Liver (tissue), 9 donors: ENCODE results near the gene MRGPRF. TPM values are rescaled to one million over a fixed set of nuclear protein-coding genes. Genes with fewer than 3 reads are reported as not detected.

Experiments used
- DNase-seq: peaks from one replicate; pipeline ENCODE4 v3.0.0-alpha.2; 2017; ENCODE audit warnings: low spot score
- H3K27ac ChIP-seq, 2 donors: one replicate each; pipeline ENCODE4 v1.7.0; 2013; ENCODE audit warnings: inconsistent platforms in 2 of 2, low read length in 2 of 2, control low read depth in 1 of 2, low read depth in 1 of 2, mild to moderate bottlenecking in 1 of 2
- H3K27me3 ChIP-seq, 4 donors: one replicate each; pipeline versions ENCODE4 v1.6.1 to v1.7.0; 2013; ENCODE audit warnings: low read length in 3 of 4, inconsistent platforms in 1 of 4, mild to moderate bottlenecking in 1 of 4, moderate library complexity in 1 of 4; ENCODE audit not compliant: control insufficient read depth in 4 of 4, insufficient read depth in 4 of 4
- H3K36me3 ChIP-seq, 4 donors: one replicate each; pipeline versions ENCODE4 v1.6.1 to v1.7.0; 2013; ENCODE audit warnings: low read length in 3 of 4, mild to moderate bottlenecking in 3 of 4, low read depth in 1 of 4, moderate library complexity in 1 of 4; ENCODE audit not compliant: control insufficient read depth in 4 of 4, insufficient read depth in 3 of 4
- H3K4me1 ChIP-seq, 4 donors: one replicate each; pipeline versions ENCODE4 v1.6.1 to v1.7.0; 2013; ENCODE audit warnings: low read length in 3 of 4, mild to moderate bottlenecking in 3 of 4, moderate library complexity in 1 of 4; ENCODE audit not compliant: control insufficient read depth in 4 of 4, insufficient read depth in 4 of 4
- H3K4me3 ChIP-seq, 3 donors: one replicate each; pipeline versions ENCODE4 v1.6.1 to v1.7.0; 2013; ENCODE audit warnings: low read length in 3 of 3, control low read depth in 1 of 3, low read depth in 1 of 3, mild to moderate bottlenecking in 1 of 3
- H3K9ac ChIP-seq, 2 donors: one replicate each; pipeline ENCODE4 v1.7.0; 2013; ENCODE audit warnings: low read length in 2 of 2, mild to moderate bottlenecking in 2 of 2, moderate library complexity in 2 of 2, control low read depth in 1 of 2, low read depth in 1 of 2
- H3K9me3 ChIP-seq, 4 donors: one replicate each; pipeline versions ENCODE4 v1.6.1 to v1.7.0; 2013; ENCODE audit warnings: low read length in 3 of 4; ENCODE audit not compliant: control insufficient read depth in 4 of 4
- ATF3 ChIP-seq: IDR thresholded peaks from 2 replicates; pipeline ENCODE4 v1.6.1; 2016; ENCODE audit warnings: antibody characterized with exemption
- CTCF ChIP-seq: fragments of 150-350 bp; IDR thresholded peaks from 2 replicates; pipeline ENCODE4 v1.5.1; 2017; ENCODE audit warnings: improper control_type of control experiment, low read depth, low read length; ENCODE audit not compliant: missing input control
- EGR1 ChIP-seq, 2 donors: IDR thresholded peaks; 2 replicates each; pipeline ENCODE4 v1.6.1; 2016 to 2018; ENCODE audit warnings: antibody characterized with exemption in 2 of 2, low read depth in 2 of 2
- FOXA1 ChIP-seq: IDR thresholded peaks from 2 replicates; pipeline ENCODE4 v1.6.1; 2016; ENCODE audit warnings: antibody characterized with exemption
- GABPA ChIP-seq, 2 donors: IDR thresholded peaks in 1 of 2; conservative IDR thresholded peaks in 1 of 2; 2 replicates each; pipeline ENCODE4 v1.6.1; 2016; ENCODE audit warnings: antibody characterized with exemption in 2 of 2, mild to moderate bottlenecking in 1 of 2, moderate library complexity in 1 of 2
- HNF4A ChIP-seq, 2 donors: conservative IDR thresholded peaks; 2 replicates each; pipeline ENCODE4 v1.6.1; 2016; ENCODE audit warnings: antibody characterized with exemption in 2 of 2, mild to moderate bottlenecking in 2 of 2
- HNF4G ChIP-seq: IDR thresholded peaks from 2 replicates; pipeline ENCODE4 v1.6.1; 2016; ENCODE audit warnings: antibody characterized with exemption
- JUND ChIP-seq, 2 donors: IDR thresholded peaks; 2 replicates each; pipeline ENCODE4 v1.6.1; 2016; ENCODE audit warnings: antibody characterized with exemption in 2 of 2
- MAX ChIP-seq: IDR thresholded peaks from 2 replicates; pipeline ENCODE4 v1.6.1; 2016; ENCODE audit warnings: antibody characterized with exemption
- RAD21 ChIP-seq, 2 donors: IDR thresholded peaks; 2 replicates each; pipeline ENCODE4 v1.6.1; 2016; ENCODE audit warnings: antibody characterized with exemption in 2 of 2, mild to moderate bottlenecking in 2 of 2
- REST ChIP-seq: IDR thresholded peaks from 2 replicates; pipeline ENCODE4 v1.6.1; 2016; ENCODE audit warnings: antibody characterized with exemption, mild to moderate bottlenecking
- RXRA ChIP-seq, 2 donors: IDR thresholded peaks; 2 replicates each; pipeline ENCODE4 v1.6.1; 2017 to 2018; ENCODE audit warnings: antibody characterized with exemption in 2 of 2, mild to moderate bottlenecking in 1 of 2
- SP1 ChIP-seq: IDR thresholded peaks from 2 replicates; pipeline ENCODE4 v1.6.1; 2018; ENCODE audit warnings: antibody characterized with exemption, mild to moderate bottlenecking
- ZBTB33 ChIP-seq: IDR thresholded peaks from 2 replicates; pipeline ENCODE4 v1.6.1; 2016; ENCODE audit warnings: antibody characterized with exemption
- WGBS: extraction: QIAGEN DNeasy Blood & Tissue Kit; methylation state at CpG from one replicate; pipeline ENCODE4 v1.1.7; 2013; 5-methylcytosine and 5-hydroxymethylcytosine counted together
- polyA plus RNA-seq, 2 donors: library from polyadenylated mRNA; stranded (reverse) in 1 of 2; unstranded in 1 of 2; fragments of 200-250 nt in 1 of 2; fragments of >200 nt in 1 of 2; fragmentation: Nextera tagmentation in 1 of 2; extraction: Ambion mirVana in 1 of 2; gene quantifications; one replicate each; pipeline versions ENCODE4 v1.2.1 to v1.2.3, GENCODE V29; 2013 to 2015
- total RNA-seq, 2 donors: library from RNA; depleted of rRNA; stranded (reverse); fragments of >200 nt; gene quantifications; one replicate each; pipeline ENCODE4 v1.2.3, GENCODE V29; 2014
- donor health status: healthy.
- donor health status: healthy.
- donor health status: healthy.
- donor health status: healthy.
- donor health status: healthy.

Gene MRGPRF
- total and polyA plus RNA-seq, 4 donors: 1.1 to 4.8 (median 2.5) TPM

- H3K27me3 ChIP-seq: no peaks in the 10 kb centered on the region
- no peak overlapping the region for H3K4me3 ChIP-seq
- 87% methylated on average over 13 of the region's 13 CpGs for WGBS
- DNase-seq: no peak
- no peak for TF ChIP-seq REST
- no peaks in the 10 kb centered on the region for H3K4me1 ChIP-seq
- H3K9ac ChIP-seq: no peak overlapping the region
- no peak overlapping the region for H3K27ac ChIP-seq
- H3K36me3 ChIP-seq: no peaks in the 10 kb centered on the region
- no peaks in the 10 kb centered on the region for H3K9me3 ChIP-seq
Observed at GRCh38 chr11:69018924-69019323, 5.9 kb upstream of the MRGPRF start.

GRCh38 chr11:69017951-69018350 lies 4.9 kb upstream of the MRGPRF start:
- no peak overlapping the region for H3K4me3 ChIP-seq
- no peaks in the 10 kb centered on the region for H3K27me3 ChIP-seq
- no peaks in the 10 kb centered on the region for H3K9me3 ChIP-seq
- no peak for DNase-seq
- no peaks in the 10 kb centered on the region for H3K36me3 ChIP-seq
- no peak overlapping the region for H3K9ac ChIP-seq
- 91% methylated on average over 10 of the region's 10 CpGs for WGBS
- H3K4me1 ChIP-seq: peaks cover 0 to 3% (median 0%) of the 10 kb centered on the region in 4 donors
- TF ChIP-seq JUND (IDR thresholded peaks at IDR 0.05) (no peak), MAX (no peak), ZBTB33 (no peak), HNF4A (conservative IDR thresholded peaks at IDR 0.05) (no peak), RAD21 (IDR thresholded peaks at IDR 0.05) (no peak), SP1 (no peak), ATF3 (no peak), HNF4G (no peak)
- H3K27ac ChIP-seq: no peak overlapping the region

- TF ChIP-seq ZBTB33 (no peak), HNF4A (conservative IDR thresholded peaks at IDR 0.05) (no peak), RXRA (IDR thresholded peaks at IDR 0.05) (no peak), EGR1 (IDR thresholded peaks at IDR 0.05; ENCODE audit: low read depth in 2 of 2) (no peak), CTCF (no peak), GABPA (IDR thresholded peaks at IDR 0.05 in 1 of 2, conservative IDR thresholded peaks at IDR 0.05 in 1 of 2) (no peak), RAD21 (IDR thresholded peaks at IDR 0.05) (no peak), FOXA1 (no peak), SP1 (no peak)
Observed at GRCh38 chr11:69014898-69015549, 2.0 kb upstream of the MRGPRF start.

More at GRCh38 chr11:69014898-69015549, 2.0 kb upstream of the MRGPRF start:
- H3K4me1 ChIP-seq: peaks cover 11 to 26% (median 13%) of the 10 kb centered on the region in 4 donors
- WGBS: 87% methylated on average over 9 of the region's 9 CpGs
- DNase-seq: no peak
- H3K27ac ChIP-seq: peak overlapping the region in 1 of 2 donors; percentile 50
- H3K36me3 ChIP-seq: no peaks in the 10 kb centered on the region
- no peaks in the 10 kb centered on the region for H3K9me3 ChIP-seq
- no peaks in the 10 kb centered on the region for H3K27me3 ChIP-seq
- H3K9ac ChIP-seq: no peak overlapping the region
- H3K4me3 ChIP-seq: no peak overlapping the region
